Kidney epithelial cell (primary cell): Measurements from ENCODE around the gene SORCS1. TPM values are rescaled to one million over a fixed set of nuclear protein-coding genes. Genes with fewer than 3 reads are reported as not detected.

Source experiments
- DNase-seq: peaks from one replicate; pipeline ENCODE4 v3.0.0-alpha.2; 2010; ENCODE audit warnings: low read depth
- H3K27me3 ChIP-seq: 2 replicates; pipeline ENCODE4 v1.6.0; 2011; ENCODE audit warnings: low read length; ENCODE audit not compliant: control insufficient read depth, insufficient read depth
- H3K36me3 ChIP-seq: 2 replicates; pipeline ENCODE4 v1.5.1; 2011; ENCODE audit warnings: low read length; ENCODE audit not compliant: control insufficient read depth, insufficient read depth
- H3K4me3 ChIP-seq: 2 replicates; pipeline ENCODE4 v1.5.1; 2011; ENCODE audit warnings: low read depth, mild to moderate bottlenecking, control low read depth, low read length
- total RNA-seq: library from RNA; depleted of rRNA; stranded (reverse); fragments of >200 nt; gene quantifications from 2 replicates; pipeline ENCODE4 v1.2.3, GENCODE V29; 2015
- TF ChIP-seq, protein P1 (sequence below): IDR thresholded peaks from 2 replicates; pipeline ENCODE4 v1.5.1; 2011; ENCODE audit warnings: mild to moderate bottlenecking, moderate library complexity, low read length, control low read depth, inconsistent platforms; ENCODE audit not compliant: insufficient read depth, poor library complexity, severe bottlenecking

The SORCS1 gene
- total RNA-seq, 1 donor from 2014 or later = 2.3 TPM

DNA sequence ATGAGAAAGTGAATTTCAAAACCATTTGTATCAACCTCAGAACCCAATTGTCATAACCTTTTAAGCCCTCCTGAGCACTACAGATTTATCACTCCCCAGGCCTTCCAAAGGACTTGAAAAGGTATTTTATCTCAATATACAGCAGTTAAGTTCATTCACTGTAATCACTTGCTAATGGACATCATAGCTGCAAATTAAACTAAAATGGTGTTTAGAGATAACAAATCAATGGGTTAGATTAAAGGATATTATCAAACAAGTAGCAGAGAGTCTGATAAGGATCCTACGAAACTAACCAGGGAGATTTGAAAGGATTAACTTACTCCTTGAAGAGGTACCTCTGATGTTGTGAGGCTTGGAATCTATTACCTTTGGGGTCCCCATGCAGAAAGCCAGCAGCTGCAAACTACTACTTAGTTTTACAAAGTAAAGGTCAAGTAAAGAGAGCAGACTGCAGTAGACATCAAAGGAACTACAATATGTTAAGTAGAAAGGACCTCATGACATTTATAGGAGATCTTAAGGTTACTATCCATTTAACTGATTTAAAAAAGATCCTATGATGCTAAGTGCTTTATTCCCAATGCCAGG is 359.4 kb downstream of the SORCS1 start:
- no peaks in the 10 kb centered on the region for H3K36me3 ChIP-seq
- DNase-seq = no peak
- no peaks in the 10 kb centered on the region for H3K27me3 ChIP-seq
- TF ChIP-seq, protein P1, sequence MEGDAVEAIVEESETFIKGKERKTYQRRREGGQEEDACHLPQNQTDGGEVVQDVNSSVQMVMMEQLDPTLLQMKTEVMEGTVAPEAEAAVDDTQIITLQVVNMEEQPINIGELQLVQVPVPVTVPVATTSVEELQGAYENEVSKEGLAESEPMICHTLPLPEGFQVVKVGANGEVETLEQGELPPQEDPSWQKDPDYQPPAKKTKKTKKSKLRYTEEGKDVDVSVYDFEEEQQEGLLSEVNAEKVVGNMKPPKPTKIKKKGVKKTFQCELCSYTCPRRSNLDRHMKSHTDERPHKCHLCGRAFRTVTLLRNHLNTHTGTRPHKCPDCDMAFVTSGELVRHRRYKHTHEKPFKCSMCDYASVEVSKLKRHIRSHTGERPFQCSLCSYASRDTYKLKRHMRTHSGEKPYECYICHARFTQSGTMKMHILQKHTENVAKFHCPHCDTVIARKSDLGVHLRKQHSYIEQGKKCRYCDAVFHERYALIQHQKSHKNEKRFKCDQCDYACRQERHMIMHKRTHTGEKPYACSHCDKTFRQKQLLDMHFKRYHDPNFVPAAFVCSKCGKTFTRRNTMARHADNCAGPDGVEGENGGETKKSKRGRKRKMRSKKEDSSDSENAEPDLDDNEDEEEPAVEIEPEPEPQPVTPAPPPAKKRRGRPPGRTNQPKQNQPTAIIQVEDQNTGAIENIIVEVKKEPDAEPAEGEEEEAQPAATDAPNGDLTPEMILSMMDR = no peak
- no peak overlapping the region for H3K4me3 ChIP-seq

DNA sequence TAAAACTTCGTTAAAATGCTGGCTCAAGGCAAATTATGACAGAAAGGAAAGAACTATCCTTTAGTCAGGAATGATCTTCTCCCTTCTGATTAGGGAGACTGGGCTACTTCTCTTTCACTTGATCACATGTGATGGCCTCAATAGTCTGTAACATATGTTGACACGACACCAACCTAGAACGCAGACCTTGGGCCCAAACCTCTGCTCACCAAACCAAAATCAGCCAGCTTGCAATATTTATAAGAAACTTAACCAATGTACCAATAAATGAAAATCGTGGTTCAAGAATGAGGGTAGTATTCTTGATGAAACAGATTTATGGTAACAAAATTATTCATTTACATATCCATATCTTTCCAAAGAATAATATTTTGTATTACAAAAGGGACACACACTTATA is 361.6 kb downstream of the SORCS1 start:
- no peak for DNase-seq
- Histone ChIP-seq H3K27me3 (no peaks in the 10 kb centered on the region), H3K36me3 (no peaks in the 10 kb centered on the region), H3K4me3 (no peak overlapping the region)
- TF ChIP-seq, protein P1 = no peak

DNA sequence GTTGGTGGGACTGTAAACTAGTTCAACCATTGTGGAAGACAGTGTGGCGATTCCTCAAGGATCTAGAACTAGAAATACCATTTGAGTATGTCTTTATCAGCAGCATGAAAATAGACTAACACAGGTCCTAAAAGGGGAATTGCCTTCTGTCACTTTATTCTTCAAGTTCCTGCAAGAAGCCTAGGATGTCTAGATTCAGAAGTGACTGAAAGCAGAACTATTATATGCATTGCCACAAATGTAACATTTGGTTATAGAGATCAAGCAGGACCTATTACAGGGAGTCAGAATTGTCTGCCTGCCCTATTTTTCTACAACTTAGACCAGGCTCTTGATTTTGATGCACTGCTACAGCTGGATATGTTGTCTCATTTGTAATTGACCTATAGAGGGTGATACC is 364.7 kb downstream of the SORCS1 start:
- Histone ChIP-seq H3K27me3 (no peaks in the 10 kb centered on the region), H3K36me3 (no peaks in the 10 kb centered on the region), H3K4me3 (no peak overlapping the region)
- DNase-seq = no peak
- TF ChIP-seq, protein P1 = no peak

DNA sequence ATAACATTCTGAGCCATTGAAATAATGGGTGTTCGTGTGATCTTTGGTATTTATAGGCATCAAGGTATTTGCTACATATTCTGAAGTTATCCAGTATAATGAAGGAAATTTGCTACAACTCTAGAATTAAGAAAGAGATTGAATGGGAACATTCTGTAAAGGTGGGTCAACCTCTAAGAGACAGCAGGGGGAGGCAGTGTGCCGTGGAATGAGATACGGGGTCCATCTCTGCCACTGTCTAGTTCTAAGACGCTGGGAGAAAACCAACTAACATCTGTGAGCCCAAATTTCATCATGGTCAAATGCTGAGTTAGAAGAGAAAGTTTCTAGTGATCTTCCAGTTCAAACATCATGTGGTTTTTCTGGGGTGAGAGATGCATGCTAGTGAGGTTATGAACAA is 368.9 kb downstream of the SORCS1 start:
- no peak for DNase-seq
- no peaks in the 10 kb centered on the region for H3K27me3 ChIP-seq

DNA sequence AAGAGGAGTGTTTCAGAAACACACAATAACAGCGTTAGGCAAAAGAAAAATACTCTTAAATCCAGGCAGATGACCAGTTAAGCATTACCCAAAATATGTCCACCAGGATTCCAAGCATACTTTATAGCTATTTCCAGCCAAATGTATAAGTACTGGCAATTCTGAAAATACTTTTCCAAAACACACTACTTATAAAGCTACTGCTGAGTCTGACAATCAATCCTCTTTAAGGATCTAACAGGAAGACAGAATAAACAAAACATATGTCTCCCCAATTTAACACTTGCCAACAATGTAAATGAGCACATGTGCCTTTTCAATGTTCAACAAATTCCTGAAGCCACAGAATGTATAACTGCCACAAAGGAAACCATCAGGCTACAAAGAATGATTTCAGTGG is 370.9 kb downstream of the SORCS1 start:
- no peaks in the 10 kb centered on the region for H3K36me3 ChIP-seq
- no peaks in the 10 kb centered on the region for H3K27me3 ChIP-seq
- TF ChIP-seq, protein P1 = no peak
- H3K4me3 ChIP-seq = no peak overlapping the region
- no peak for DNase-seq

More for the DNA sequence above, 368.9 kb downstream of the SORCS1 start:
- no peak overlapping the region for H3K4me3 ChIP-seq
- TF ChIP-seq, protein P1 = peak; percentile 50
- no peaks in the 10 kb centered on the region for H3K36me3 ChIP-seq

DNA sequence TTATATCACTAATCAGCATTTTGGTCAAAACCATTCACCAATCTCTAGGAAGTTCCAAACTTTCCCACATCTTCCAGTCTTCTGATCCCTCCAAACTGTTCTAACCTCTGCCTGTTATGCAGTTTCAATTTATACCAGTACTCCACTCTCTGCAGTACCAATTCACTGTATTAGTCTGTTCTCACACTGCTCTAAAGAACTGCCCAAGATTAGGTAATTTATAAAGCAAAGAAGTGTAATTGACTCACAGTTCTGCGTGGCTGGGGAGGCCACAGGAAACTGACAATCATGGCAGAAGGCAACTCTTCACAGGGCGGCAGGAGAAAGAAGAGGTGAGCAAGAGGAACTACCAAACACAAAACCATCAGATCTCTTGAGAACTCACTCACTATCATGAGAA is 374.9 kb downstream of the SORCS1 start:
- TF ChIP-seq, protein P1 = no peak
- no peak overlapping the region for H3K4me3 ChIP-seq
- no peak for DNase-seq
- H3K27me3 ChIP-seq = no peaks in the 10 kb centered on the region
- H3K36me3 ChIP-seq = no peaks in the 10 kb centered on the region
